T47D (cell line): Measurements from ENCODE around the gene REEP5.
"Not testable (repeated sequence)": the region's sequence is repeated elsewhere in the genome, so short reads cannot be mapped to it uniquely, and the experiment has no call there.

Experiments used
- DNase-seq, 2 experiments: peaks; one replicate each; pipeline versions ENCODE4 v3.0.0 to v3.0.0-alpha.2; 2011 to 2012; ENCODE audit warnings: low read depth in 1 of 2, low spot score in 1 of 2
- JUND ChIP-seq: IDR thresholded peaks from 2 replicates; pipeline ENCODE4 v1.6.1; 2012; ENCODE audit warnings: low read depth
- in situ Hi-C: cut with HindIII; loops from 2 replicates; pipeline ENCODE4 v1.10.0; 2016; ENCODE audit warnings: low sequenced_read_pairs, low pct_unique_long_range_greater_than_20kb

The REEP5 gene

GRCh38 chr5:112895682-112896081 is 26.3 kb downstream of the REEP5 start:
- in situ Hi-C loops: no loop called here
- DNase-seq: no peak
- TF ChIP-seq JUND: no peak

- in situ Hi-C loops: no loop called here
- TF ChIP-seq JUND: no peak
- DNase-seq: no peak
Observed at GRCh38 chr5:112892776-112893175, 29.3 kb downstream of the REEP5 start.

GRCh38 chr5:112892066-112892465 is 30.0 kb downstream of the REEP5 start:
- DNase-seq, in situ Hi-C loops: not testable (repeated sequence)

GRCh38 chr5:112886975-112887374 is 35.1 kb downstream of the REEP5 start:
- DNase-seq: no peak
- in situ Hi-C loops: no loop called here
- no peak for TF ChIP-seq JUND

GRCh38 chr5:112885001-112885400 is 37.0 kb downstream of the REEP5 start:
- peak in 1 of 2 experiments; percentile 87 for DNase-seq
- no peak for TF ChIP-seq JUND

GRCh38 chr5:112883192-112883591 is 38.8 kb downstream of the REEP5 start:
- no peak for DNase-seq
- in situ Hi-C loops: no loop called here
- TF ChIP-seq JUND: no peak

More at GRCh38 chr5:112885001-112885400, 37.0 kb downstream of the REEP5 start:
- in situ Hi-C loops: no loop called here

- in situ Hi-C loops: no loop called here
- TF ChIP-seq JUND: no peak
- no peak for DNase-seq
Observed at GRCh38 chr5:112880219-112880964, 41.6 kb downstream of the REEP5 start.

GRCh38 chr5:112878760-112879159 is 43.3 kb downstream of the REEP5 start:
- DNase-seq: no peak
- TF ChIP-seq JUND: no peak
- in situ Hi-C loops: no loop called here

- TF ChIP-seq JUND: no peak
- in situ Hi-C loops: no loop called here
Observed at GRCh38 chr5:112878101-112878500, 43.9 kb downstream of the REEP5 start.

GRCh38 chr5:112876362-112876761 is 45.7 kb downstream of the REEP5 start:
- no peak for DNase-seq
- TF ChIP-seq JUND: no peak
- in situ Hi-C loops: no loop called here

More at GRCh38 chr5:112878101-112878500, 43.9 kb downstream of the REEP5 start:
- no peak for DNase-seq

- DNase-seq: no peak
- in situ Hi-C loops: no loop called here
- TF ChIP-seq JUND: no peak
Observed at GRCh38 chr5:112870966-112871365, 51.1 kb downstream of the REEP5 start.

- DNase-seq: no peak
- in situ Hi-C loops: no loop called here
Observed at GRCh38 chr5:112869948-112870347, 52.1 kb downstream of the REEP5 start.

GRCh38 chr5:112867411-112867810 is 54.6 kb downstream of the REEP5 start:
- in situ Hi-C loops: no loop called here
- no peak for TF ChIP-seq JUND
- no peak for DNase-seq

More at GRCh38 chr5:112869948-112870347, 52.1 kb downstream of the REEP5 start:
- TF ChIP-seq JUND: no peak

GRCh38 chr5:112866739-112867138 is 55.3 kb downstream of the REEP5 start:
- TF ChIP-seq JUND: no peak
- DNase-seq: no peak
- in situ Hi-C loops: no loop called here
